Left colon (tissue), 2 donors: ENCODE measurements around the gene KIZ. TPM values are rescaled to one million over a fixed set of nuclear protein-coding genes. Genes with fewer than 3 reads are reported as not detected.

Experiments used
- ATAC-seq: fragments of 200-7000 bp; cut with Tn5 transposase; one replicate; pipeline ENCODE4 v1.9.1; 2020; ENCODE audit warnings: mild to moderate bottlenecking, moderate library complexity
- DNase-seq, 2 donors: peaks; one replicate each; pipeline ENCODE4 v3.0.0-alpha.2; 2020
- intact Hi-C, 2 donors: fragments of 100-400 bp; cut with DNase I in 1 of 2; cut with micrococcal nuclease in 1 of 2; formaldehyde crosslinking; loops; one replicate each; pipeline versions ENCODE4 v1.11.2 to v1.14.0; 2022; cut with DNase I, micrococcal nuclease
- total RNA-seq, 2 donors: library from RNA; stranded (reverse); fragmentation: NEBNext Ultra II Directional; extraction: Animal tissue kit (Norgen Biotek cat#: 25700); gene quantifications; one replicate each; pipeline ENCODE4 v1.2.1, GENCODE V29; 2021
- donor health status: DM: no; HTN: no; CAD: no.
- donor health status: DM: yes; HTN: yes; CAD: no.

Gene KIZ
- total RNA-seq, 2 donors from 2014 or later = 10.0 to 23.4 TPM

DNA sequence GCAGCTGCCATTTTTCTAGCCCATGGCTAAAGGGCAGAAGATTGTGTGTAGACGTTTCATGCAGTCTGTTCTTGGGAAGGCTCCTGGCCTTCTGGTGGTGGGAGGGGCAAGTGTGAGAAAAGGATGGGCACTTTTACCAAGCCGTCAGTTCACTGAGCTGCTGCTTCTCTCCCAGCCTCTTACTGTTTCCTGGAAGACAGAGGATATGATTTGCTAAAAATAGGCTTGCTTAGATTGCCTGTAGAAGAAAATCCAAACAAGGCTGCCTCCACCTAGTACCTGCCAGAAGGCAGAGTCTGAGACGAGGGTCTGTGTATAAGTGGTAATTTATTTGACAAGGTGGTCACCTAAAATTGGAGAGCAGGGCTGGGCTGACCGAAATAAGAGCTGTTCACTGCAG, 7.5 kb downstream of the KIZ start:
- no peak for ATAC-seq
- no peak for DNase-seq
- intact Hi-C loops = no loop called here

DNA sequence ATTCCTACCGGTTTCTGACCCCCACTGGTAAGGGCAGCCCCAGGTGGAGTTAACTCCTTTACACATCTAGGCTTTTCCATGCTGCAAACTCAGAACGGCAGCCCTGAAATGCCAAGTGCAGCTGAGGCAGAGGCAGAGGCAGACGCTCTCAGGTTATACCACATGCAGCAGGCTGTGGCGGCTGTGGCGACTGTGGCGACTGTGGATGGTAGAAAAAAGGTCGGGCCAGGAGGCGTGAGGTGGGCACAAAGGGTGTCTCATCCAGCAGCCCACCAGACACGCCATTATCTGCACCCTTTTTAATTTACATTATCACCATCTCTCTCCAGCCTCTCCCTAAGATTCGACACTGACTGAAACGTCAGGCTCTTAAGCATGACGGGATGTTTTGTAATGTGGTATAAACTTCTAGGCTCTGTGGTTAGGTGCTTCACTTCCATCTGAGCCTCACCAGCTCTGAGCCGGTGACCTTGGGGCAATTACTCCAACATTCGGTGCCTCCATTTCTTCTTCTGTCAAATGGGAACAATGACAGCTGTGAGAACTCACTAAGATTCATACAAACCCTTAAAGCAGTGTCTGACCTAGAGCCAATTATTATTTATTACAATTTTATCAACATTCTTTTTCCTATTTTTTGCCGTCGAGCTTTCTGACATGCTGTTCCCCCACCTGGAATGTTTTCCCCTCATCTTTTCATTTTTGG, 8.2 kb downstream of the KIZ start:
- intact Hi-C loops = no loop called here
- no peak for DNase-seq
- no peak for ATAC-seq

DNA sequence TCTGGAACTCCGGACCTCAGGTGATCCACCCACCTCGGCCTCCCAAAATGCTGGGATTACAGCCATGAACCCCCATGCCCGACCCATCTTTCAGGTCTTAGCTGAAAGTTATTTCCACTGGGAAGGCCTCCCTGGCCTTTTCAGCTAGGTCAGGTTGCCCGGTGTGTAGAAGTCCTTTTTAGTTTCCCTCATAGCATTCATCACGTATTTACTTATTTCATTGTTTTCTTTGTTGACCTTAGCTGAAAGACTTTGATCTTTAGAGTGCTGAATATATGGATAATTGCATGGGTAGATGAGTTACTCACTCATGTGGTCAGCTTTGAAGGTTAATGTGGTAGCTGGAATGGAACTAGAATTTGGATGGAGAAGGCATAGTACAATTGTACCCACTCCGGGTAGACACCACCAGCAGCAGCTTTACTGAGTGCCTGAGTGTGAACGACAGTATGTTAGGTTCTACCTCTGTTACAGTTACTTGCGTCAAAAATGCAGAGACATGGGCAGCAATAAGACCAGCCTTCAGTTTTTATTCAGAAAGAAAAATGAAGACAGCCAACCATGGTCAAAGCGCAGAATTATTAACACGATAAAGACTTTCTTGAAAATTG, 9.1 kb downstream of the KIZ start:
- ATAC-seq (no peak), DNase-seq (no peak)
- intact Hi-C loops = no loop called here

DNA sequence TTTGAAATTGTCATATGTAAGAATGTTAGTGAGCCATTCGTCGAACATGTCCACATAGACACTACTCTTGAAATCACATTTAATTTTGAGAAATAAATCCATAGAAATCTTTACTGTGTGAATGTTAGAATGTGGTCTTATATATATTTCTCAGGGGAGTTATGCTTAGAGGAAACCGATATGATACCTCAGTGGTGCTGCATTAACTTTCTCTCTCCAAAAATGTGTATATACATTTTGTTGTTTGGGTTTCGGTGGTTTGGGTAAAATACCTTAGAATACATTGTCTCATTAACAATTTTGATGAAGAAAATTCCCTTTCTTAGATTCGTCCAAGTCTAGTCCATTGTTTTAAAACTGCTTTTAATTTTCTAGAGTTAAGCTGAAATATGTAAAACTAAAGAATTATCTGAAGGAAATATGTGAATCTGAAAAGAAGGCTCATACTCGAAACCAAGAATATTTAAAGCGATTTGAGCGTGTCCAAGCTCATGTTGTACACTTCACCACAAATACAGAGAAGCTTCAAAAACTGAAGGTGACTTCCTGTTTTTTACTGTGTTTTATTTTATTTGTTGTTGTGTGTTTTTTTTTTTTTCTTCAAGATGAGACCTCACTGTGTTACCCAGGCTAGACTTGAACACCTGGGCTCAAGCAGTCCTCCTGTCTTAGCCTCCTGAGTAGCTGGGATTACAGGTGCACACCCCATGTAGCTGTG, 10.3 kb downstream of the KIZ start:
- ATAC-seq = no peak
- no peak for DNase-seq
- intact Hi-C loops = no loop called here

DNA sequence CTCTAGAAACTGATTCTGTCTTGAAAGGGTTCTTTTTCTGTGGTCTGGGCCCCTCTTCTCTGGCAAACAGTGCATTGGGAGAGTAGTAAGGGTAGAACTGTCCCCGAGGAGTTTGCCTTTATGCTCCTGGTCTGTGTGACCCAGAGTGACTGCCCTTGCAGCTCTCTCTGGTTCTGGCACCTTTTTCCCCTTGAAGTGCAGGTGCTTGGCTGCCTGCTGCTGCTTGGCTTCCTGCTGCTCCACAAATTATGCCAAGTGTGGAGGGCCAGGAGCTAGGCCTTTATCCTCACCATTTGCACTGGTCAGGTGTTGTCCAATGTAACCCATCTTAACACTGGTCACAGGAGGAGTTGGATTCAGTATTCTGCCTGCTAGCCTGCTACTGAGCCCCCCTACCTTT, 11.2 kb downstream of the KIZ start:
- ATAC-seq (no peak), DNase-seq (no peak)
- intact Hi-C loops = no loop called here

DNA sequence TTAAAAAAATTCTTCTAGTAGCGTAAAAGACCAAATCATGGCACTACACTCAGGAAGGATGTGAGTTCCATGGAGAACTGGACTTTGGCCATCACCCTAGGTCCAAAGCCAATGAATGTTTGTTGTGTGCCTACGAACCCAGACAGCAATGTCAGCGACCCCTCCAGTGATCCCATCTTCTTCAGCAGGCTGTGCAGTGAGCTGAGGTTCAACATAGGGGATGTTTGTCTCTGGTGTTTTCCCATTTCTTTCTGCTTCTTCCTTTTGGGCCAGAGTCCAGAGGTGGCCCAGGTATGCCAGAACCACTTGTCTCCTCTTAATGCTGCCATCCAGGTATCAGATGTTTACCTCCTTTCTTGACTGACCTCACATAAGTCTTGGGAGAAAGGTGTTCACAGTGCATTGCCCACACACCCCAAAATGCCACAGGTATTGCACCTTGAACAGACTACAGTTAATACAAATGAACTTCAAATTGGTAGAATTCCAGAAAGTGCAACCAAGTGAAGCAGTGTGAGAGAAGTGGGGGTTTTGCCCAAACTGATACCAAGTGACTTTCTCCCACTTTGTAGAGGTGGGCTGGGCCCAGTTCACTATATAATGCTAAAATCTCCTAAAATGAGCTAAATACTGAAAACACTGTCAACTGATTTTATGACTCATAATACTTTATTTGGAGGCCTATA, 14.1 kb downstream of the KIZ start:
- no peak for ATAC-seq
- DNase-seq = no peak
- intact Hi-C loops = no loop called here

DNA sequence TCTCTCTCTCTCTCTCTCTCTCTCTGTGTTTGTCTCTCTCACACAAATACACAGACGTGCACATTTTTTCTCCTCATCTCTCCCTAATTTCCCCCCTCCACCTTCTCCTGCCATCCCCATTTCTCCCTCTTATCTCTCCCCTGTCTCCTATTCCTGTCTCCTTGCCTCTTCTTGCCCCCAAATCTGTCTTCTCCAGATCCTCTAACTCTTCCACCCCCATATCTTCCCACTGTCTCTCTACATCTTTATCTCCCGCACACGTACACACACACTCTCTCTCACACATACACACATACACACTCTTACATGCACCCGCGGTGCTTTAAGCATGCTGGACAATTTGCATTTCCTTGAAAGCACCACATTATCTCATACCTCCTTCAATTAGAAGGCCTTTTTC, 15.9 kb downstream of the KIZ start:
- ATAC-seq (no peak), DNase-seq (no peak)
- intact Hi-C loops = no loop called here

DNA sequence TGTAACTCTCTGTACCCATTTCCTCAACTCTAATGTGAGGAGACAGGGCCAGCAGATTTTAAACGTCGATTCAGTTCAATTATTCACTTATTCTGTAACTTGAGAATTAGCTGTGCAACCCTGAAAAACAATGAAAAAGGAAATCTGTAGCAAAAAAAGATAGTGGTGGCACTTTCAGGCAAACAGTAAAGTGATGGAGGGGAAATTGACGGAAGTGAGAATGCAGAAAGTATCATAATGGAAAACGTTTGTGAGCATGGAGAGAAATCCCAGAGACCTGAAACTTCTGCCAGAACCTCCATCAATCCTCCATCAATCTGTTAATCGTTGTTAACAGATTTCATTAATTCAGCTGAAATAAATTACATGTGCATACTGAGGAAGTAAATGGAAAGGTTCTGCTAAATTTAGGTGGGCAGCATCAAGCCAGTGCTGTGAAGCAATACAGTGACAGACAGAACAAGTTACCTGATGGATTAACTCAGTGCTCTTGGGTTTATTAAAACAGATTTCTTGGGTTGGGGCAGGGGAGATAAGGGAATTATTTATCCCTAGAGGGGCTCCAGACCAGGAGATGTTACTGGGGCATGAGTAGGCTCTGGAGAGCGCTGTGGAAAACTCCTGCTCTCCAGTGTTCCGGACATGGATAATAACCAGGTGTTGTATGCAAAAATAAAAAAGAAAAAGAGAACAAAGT, 17.5 kb downstream of the KIZ start:
- DNase-seq (no peak), ATAC-seq (no peak)
- intact Hi-C loops = no loop called here

DNA sequence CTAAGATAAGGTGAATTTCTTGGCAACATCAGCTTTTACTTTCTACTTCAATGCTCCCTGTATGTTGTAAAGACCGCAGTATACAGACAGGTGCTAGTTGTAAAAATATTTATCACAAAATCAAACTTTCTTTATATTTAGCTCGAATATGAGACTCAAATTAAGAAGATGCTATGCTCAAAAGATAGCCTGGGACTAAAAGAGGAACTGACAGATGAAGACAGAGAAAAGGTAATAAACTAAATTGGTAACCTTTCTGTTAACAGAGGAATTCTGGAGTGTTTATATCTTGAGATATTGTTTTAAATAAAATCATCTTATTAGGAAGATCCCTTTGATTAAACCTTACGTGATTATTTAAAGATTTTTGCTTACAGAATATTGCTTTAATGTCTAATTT, 19.5 kb downstream of the KIZ start:
- ATAC-seq = no peak
- intact Hi-C loops = no loop called here
- no peak for DNase-seq

DNA sequence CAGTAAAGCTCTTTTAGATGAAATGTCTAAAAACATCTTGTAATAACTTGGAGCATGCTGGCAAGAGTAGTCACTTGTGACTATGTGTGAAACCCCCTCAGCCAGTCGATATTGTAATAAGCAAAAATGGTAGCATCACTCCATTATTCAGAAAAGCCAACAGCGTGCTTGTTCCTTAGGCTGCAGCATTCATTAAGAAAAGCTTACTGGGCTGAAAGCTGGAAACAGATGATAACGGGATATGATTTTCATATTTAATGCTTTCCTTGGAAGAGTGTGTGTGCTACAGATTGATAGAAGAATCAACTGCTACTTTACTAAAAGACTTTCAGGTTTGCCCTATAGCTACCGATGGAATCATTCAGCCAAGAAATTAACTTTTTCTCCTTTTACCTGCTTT, 20.3 kb downstream of the KIZ start:
- no peak for DNase-seq
- ATAC-seq = no peak
- intact Hi-C loops = no loop called here

DNA sequence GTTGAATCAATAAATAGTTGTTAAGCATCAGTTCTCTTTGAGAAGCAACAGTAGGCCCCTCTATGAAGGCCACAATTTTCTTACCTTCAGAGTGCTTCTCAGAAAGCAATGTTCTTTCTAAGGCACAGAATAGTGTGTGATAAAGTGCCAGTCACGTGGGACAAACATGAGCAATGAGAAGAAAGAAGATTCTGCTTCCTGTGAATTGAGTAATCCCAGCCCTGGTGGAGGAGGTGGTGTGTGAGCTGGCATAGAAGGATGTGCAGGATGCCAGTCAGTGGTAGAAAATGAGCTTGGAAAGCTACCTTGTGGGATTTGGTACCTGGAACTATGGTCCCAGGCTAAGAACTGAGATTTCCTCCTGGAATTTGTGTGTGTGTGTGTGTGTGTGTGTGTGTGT, 21.7 kb downstream of the KIZ start:
- DNase-seq (no peak), ATAC-seq (no peak)
- intact Hi-C loops = no loop called here

DNA sequence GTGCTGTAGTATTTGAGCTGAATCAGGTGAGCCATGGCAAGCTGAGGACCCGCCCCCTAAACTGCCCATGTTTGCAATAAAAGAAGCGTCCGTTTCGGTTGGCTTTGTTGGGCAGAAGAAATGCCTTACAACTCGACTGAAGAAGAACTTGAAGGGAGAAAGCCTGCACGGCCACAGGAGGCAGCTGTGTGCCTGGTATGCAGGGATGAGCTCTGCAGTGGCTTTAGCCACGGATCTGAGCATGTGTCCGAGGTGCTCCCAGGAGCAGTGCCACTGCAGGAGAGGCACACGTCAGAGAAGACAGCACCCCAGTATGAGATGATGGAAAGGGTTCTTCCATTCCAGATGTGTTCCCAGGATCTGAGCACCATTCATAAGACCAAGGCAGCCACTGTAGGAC, 23.5 kb downstream of the KIZ start:
- intact Hi-C loops = no loop called here

DNA sequence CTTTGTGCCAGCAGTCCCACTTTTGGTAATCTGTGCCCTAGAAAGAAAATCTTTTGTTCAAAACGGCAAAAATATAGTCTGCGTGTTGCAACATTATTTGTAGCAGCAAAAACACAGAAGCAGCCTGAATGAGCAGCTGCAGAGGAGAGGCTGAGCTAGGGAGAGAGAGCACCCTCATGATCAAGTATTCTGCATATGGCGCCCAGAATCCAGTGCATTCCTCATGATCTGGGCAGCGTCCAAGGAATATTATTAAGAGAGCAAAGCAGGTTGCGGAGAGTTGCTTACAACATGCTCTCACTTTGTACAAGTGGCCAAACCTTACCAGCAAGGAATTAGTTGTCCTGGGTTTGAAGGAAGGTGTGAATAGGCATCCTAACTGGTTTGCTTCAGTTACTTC, 25.9 kb downstream of the KIZ start:
- no peak for ATAC-seq
- intact Hi-C loops = no loop called here
- DNase-seq = no peak

More for the DNA sequence above, 23.5 kb downstream of the KIZ start:
- ATAC-seq (no peak), DNase-seq (no peak)

DNA sequence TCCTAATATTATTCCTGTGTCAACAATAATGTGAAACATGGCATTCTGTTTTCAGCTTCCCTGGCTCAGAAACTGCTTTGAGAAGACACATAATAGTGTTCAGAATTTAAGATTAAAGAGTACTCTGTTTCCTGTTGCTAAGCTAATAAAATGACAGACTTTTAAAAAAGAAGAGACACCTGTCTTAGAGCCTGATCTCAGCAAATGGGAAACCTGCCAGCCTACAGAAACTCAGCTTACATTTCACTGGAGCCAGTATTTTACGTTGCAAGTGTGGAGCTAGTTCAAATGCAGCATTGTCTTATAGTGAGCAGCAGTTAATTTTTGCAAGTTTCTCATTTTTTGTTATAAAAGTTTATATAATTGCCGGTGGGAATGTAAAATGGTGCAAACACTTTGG, 28.8 kb downstream of the KIZ start:
- ATAC-seq (no peak), DNase-seq (no peak)
- intact Hi-C loops = no loop called here

DNA sequence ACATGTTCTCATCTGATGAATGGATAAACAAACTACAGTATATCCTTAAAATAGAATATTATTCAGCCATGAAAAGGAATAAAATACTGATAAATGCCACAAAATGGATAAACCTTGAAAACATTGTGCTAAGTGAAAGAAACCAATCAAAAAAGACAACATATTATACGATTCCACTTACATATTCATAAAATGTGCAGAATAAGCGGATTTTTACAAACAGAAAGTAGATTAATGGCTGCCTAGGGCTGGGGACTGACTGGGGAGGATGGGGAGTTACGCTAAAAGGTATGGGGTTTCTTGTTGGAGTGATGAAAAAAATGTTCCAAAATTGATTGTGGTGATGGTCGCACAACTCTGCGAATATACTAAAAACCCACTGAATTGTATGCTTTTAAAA, 29.4 kb downstream of the KIZ start:
- ATAC-seq (no peak), DNase-seq (no peak)
- intact Hi-C loops = no loop called here

DNA sequence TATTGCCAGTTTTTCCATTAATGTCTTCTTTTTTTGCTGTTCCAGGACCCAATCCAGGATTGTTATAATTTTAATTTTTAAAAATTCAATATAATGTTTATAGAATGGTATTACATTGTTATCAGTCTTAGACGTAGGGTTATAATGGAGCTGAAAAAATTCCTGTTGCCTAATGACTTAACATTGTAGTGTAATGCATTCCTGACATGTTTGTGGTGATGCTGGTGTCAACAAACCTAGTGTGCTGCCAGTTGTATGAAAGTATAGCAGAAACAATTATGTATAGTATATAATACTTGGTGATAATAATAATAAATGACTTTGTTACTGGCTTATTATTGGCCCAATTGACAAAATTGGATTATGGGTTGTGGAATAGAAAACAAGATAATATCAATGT, 30.4 kb downstream of the KIZ start:
- intact Hi-C loops = no loop called here
- ATAC-seq (no peak), DNase-seq (no peak)

DNA sequence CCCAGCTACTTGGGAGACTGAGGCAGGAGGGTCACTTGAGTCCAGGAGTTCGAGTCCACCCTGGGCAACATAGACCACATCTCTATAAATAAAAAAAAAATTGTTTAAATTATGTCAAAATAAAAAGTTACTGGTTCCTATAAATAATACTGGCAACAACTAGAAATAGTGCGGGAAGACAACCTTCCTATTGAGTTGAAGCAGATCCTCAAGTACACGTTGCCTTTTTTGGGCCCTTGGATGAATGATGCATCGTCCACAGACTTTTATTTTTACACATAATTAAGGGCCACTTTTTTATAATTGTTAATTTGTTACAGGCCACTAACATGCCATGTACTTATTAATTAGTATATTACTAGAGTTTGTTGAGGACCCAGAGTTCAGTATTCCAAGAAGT, 31.1 kb downstream of the KIZ start:
- intact Hi-C loops = no loop called here
- DNase-seq (no peak), ATAC-seq (no peak)

DNA sequence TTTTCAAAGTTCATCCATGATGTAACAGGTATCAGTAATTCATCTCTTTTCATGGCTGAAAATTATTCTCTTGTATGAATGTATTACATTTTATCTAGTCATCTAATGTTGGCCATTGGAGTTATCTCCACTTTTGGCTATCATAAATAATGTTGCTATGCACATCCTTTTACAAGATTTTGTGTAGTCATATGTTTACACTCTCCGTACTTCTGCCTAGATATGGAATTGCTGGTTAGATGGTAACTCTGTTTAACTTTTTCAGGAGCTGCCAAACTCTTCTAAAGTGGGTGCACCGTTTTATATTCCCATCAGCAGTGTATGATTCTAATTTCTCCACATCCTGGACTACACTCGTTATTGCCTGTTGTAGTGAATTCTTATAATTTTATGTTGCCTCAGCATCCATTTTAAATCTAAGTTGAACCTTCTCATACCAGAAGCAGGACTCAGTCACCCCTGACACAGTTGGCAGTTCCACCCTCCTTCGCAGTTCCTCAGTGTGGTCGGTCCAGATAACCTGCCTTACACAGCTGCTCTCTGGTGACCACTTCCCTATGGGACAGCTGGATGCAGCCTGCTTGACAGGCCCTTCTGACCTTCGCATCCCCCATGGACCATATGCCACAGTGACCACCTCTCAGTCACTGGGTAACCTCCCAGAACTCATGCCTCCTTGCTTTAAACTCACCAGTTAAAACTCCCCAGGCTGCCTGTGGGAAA, 33.9 kb downstream of the KIZ start:
- DNase-seq (peak in 1 of 2 donors; percentile 28), ATAC-seq (no peak)
- intact Hi-C loops = no loop called here

DNA sequence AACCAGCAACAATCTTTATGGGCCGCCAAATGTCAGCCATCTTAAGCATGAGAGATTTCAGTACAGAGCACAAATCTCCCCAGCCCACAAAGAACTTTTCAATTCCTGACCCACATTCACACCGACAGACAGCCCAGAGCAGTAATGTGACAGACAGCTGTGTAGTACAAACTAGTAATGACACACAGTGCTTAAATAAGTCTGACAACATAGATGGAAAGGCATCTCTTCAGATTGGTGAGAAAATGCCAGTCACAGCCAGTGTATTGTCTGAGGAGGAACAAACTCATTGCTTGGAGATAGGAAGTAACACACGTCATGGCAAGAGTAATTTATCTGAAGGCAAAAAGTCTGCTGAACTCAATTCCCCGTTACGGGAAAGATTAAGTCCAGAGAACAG, 36.0 kb downstream of the KIZ start:
- ATAC-seq = no peak
- DNase-seq = no peak
- intact Hi-C loops = no loop called here
